ENCODE measurements around the gene TMEM131. TPM values are rescaled to one million over a fixed set of nuclear protein-coding genes. Genes with fewer than 3 reads are reported as not detected.
"Not testable (repeated sequence)": the region's sequence is repeated elsewhere in the genome, so short reads cannot be mapped to it uniquely, and the experiment has no call there.

The TMEM131 gene
- 9.7 TPM for polyA plus RNA-seq (2012; ENCODE audit: insufficient read depth, insufficient read length, low read depth)

GRCh38 chr2:97995734-97996624 is at the start of gene TMEM131:
TSS of gene TMEM131 (minus strand) at chr2:97995948. CDS start at chr2:97995662, 286 bp downstream.
- no peak for TF ChIP-seq CTCF (IDR thresholded peaks at IDR 0.05; ENCODE audit: low read depth, low read length)
- no peaks in the 10 kb centered on the region for H3K27me3 ChIP-seq
- no peaks in the 10 kb centered on the region for H3K4me1 ChIP-seq
- no peaks in the 10 kb centered on the region for H3K9me3 ChIP-seq
- peak within 1 kb of the TSS; percentile 80 for H3K4me3 ChIP-seq (ENCODE audit: low read depth, low read length)
- H3K36me3 ChIP-seq = no peaks in the 10 kb centered on the region
- peak; percentile 89 for DNase-seq

- H3K27me3 ChIP-seq = not testable (repeated sequence)
These were observed 49.0 kb upstream of the TMEM131 start for GRCh38 chr2:98044730-98045129.

GRCh38 chr2:98043101-98043500 is 47.4 kb upstream of the TMEM131 start:
- Histone ChIP-seq H3K4me1 (no peaks in the 10 kb centered on the region), H3K4me3 (ENCODE audit: low read depth, low read length) (no peak overlapping the region), H3K9me3 (no peaks in the 10 kb centered on the region), H3K36me3 (no peaks in the 10 kb centered on the region), H3K27me3 (no peaks in the 10 kb centered on the region)
- no peak for TF ChIP-seq CTCF (IDR thresholded peaks at IDR 0.05; ENCODE audit: low read depth, low read length)
- no peak for DNase-seq

More at GRCh38 chr2:98044730-98045129, 49.0 kb upstream of the TMEM131 start:
- not testable (repeated sequence) for DNase-seq; H3K36me3 ChIP-seq; H3K9me3 ChIP-seq; H3K4me3 ChIP-seq (ENCODE audit: low read depth, low read length); H3K4me1 ChIP-seq

GRCh38 chr2:98040331-98040939 is 44.7 kb upstream of the TMEM131 start:
- no peaks in the 10 kb centered on the region for H3K9me3 ChIP-seq
- no peak for TF ChIP-seq CTCF (IDR thresholded peaks at IDR 0.05; ENCODE audit: low read depth, low read length)
- no peak overlapping the region for H3K4me3 ChIP-seq (ENCODE audit: low read depth, low read length)
- DNase-seq = no peak
- H3K27me3 ChIP-seq = no peaks in the 10 kb centered on the region
- H3K4me1 ChIP-seq = no peaks in the 10 kb centered on the region
- no peaks in the 10 kb centered on the region for H3K36me3 ChIP-seq

- Histone ChIP-seq H3K9me3 (no peaks in the 10 kb centered on the region), H3K27me3 (no peaks in the 10 kb centered on the region), H3K4me1 (no peaks in the 10 kb centered on the region), H3K36me3 (no peaks in the 10 kb centered on the region), H3K4me3 (ENCODE audit: low read depth, low read length) (no peak overlapping the region)
- no peak for TF ChIP-seq CTCF (IDR thresholded peaks at IDR 0.05; ENCODE audit: low read depth, low read length)
- DNase-seq = no peak
These were observed 43.5 kb upstream of the TMEM131 start for GRCh38 chr2:98039085-98039756.

- no peak for TF ChIP-seq CTCF (IDR thresholded peaks at IDR 0.05; ENCODE audit: low read depth, low read length)
- H3K4me3 ChIP-seq (ENCODE audit: low read depth, low read length) = no peak overlapping the region
- H3K4me1 ChIP-seq = no peaks in the 10 kb centered on the region
- H3K27me3 ChIP-seq = no peaks in the 10 kb centered on the region
- no peaks in the 10 kb centered on the region for H3K9me3 ChIP-seq
- no peaks in the 10 kb centered on the region for H3K36me3 ChIP-seq
- DNase-seq = no peak
These were observed 42.1 kb upstream of the TMEM131 start for GRCh38 chr2:98037666-98038336.
